Measurements from ENCODE around the gene UNC119.
A peak's percentile ranks its signal among the peaks of the same experiment; 100 is the strongest.

Gene UNC119

DNA sequence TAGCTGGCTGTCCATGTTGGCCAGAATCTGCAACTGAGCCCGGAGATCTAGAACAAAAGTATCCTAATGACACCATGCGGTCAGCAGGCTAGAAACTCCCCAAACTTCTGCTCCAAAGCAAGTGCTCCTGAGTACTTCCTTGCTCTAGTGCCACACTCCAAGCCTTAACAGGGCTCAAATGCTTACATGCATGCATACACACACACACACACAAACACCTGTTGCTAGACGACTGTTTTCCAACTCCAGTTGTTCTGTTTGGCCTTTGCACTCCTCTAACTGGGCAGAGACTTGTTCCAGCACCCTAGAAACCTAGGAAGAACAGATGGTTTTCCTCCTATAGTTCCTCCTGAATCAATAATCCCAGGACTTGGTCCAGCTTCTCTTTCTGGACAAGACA lies 32.0 kb upstream of the UNC119 start:
- Histone ChIP-seq H2AFZ (ENCODE audit: low read depth, low read length) (no peak overlapping the region), H4K20me1 (ENCODE audit: insufficient read depth, low read length) (peaks cover 16% of the 10 kb centered on the region; the same call in 1 of the 2 replicates), H3K4me2 (ENCODE audit: low read length) (no peak overlapping the region), H3K27ac (ENCODE audit: low read length) (no peak overlapping the region), H3K9me3 (ENCODE audit: insufficient read depth, low read length) (no peaks in the 10 kb centered on the region), H3K4me3 (ENCODE audit: low read length) (no peak overlapping the region), H3K9ac (ENCODE audit: low read length) (no peak overlapping the region), H3K36me3 (replicated peaks; ENCODE audit: low read depth, low read length) (peaks cover 79% of the 10 kb centered on the region), H3K4me1 (ENCODE audit: low read length) (peaks cover 16% of the 10 kb centered on the region), H3K27me3 (ENCODE audit: low read depth, low read length) (no peaks in the 10 kb centered on the region), H3K79me2 (ENCODE audit: low read length) (no peaks in the 10 kb centered on the region)
- TF ChIP-seq, protein P1, sequence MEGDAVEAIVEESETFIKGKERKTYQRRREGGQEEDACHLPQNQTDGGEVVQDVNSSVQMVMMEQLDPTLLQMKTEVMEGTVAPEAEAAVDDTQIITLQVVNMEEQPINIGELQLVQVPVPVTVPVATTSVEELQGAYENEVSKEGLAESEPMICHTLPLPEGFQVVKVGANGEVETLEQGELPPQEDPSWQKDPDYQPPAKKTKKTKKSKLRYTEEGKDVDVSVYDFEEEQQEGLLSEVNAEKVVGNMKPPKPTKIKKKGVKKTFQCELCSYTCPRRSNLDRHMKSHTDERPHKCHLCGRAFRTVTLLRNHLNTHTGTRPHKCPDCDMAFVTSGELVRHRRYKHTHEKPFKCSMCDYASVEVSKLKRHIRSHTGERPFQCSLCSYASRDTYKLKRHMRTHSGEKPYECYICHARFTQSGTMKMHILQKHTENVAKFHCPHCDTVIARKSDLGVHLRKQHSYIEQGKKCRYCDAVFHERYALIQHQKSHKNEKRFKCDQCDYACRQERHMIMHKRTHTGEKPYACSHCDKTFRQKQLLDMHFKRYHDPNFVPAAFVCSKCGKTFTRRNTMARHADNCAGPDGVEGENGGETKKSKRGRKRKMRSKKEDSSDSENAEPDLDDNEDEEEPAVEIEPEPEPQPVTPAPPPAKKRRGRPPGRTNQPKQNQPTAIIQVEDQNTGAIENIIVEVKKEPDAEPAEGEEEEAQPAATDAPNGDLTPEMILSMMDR (IDR thresholded peaks at IDR 0.05; ENCODE audit: low read depth, low read length): no peak
- no peak for TF ChIP-seq EZH2phosphoT487 (IDR thresholded peaks at IDR 0.05; ENCODE audit: low read depth)

DNA sequence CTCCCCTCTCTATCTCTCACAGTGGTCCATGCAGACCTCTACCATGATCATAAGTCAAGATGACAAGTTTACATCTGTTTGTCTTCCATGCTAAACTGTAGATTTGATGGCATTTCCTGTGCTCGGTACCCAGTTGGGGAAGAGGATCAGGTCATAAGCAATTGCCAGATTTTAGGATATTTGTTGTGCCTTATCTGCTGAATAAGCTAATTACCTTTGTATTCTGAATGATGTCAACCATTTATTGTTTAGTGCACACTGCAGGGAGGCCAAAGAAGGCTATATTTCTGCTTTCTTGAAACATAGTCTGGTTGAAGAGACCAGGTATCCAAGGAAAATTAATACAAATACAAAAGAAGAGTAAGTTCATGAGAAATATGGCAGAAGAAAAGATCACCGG lies 30.1 kb upstream of the UNC119 start:
- Histone ChIP-seq H3K4me1 (ENCODE audit: low read length) (peaks cover 28% of the 10 kb centered on the region), H3K4me3 (ENCODE audit: low read length) (no peak overlapping the region), H3K9ac (ENCODE audit: low read length) (no peak overlapping the region), H3K79me2 (ENCODE audit: low read length) (no peaks in the 10 kb centered on the region), H2AFZ (ENCODE audit: low read depth, low read length) (no peak overlapping the region), H3K4me2 (ENCODE audit: low read length) (no peak overlapping the region), H3K9me3 (ENCODE audit: insufficient read depth, low read length) (no peaks in the 10 kb centered on the region), H3K27ac (ENCODE audit: low read length) (no peak overlapping the region), H3K27me3 (ENCODE audit: low read depth, low read length) (no peaks in the 10 kb centered on the region), H4K20me1 (ENCODE audit: insufficient read depth, low read length) (peaks cover 10% of the 10 kb centered on the region; the same call in 1 of the 2 replicates), H3K36me3 (replicated peaks; ENCODE audit: low read depth, low read length) (peaks cover 86% of the 10 kb centered on the region)
- TF ChIP-seq, protein P1 (IDR thresholded peaks at IDR 0.05; ENCODE audit: low read depth, low read length): no peak
- no peak for TF ChIP-seq EZH2phosphoT487 (IDR thresholded peaks at IDR 0.05; ENCODE audit: low read depth)

DNA sequence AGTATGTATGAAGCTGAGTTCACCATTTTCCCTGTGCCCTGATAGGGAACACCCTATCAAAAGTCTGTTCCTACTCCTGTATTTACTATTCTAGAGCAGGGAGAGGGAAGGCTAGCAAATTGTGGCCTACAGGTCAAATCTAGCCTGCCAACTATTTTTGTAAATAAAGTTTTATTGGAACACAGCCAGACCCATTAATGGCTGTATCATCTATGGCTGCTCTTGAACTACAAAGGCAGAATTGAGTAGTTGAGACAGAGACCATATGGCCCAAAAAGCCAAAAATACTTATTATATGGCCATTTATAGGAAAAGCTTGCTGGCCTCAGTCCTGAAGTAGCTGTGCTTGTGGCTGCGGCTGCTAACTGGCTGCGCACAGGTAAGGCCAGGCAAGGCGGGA lies 28.5 kb upstream of the UNC119 start:
- Histone ChIP-seq H3K4me1 (ENCODE audit: low read length) (peaks cover 36% of the 10 kb centered on the region), H3K27ac (ENCODE audit: low read length) (no peak overlapping the region), H3K4me3 (ENCODE audit: low read length) (no peak overlapping the region), H3K4me2 (ENCODE audit: low read length) (no peak overlapping the region), H4K20me1 (ENCODE audit: insufficient read depth, low read length) (peaks cover 10% of the 10 kb centered on the region; the same call in 1 of the 2 replicates), H3K79me2 (ENCODE audit: low read length) (no peaks in the 10 kb centered on the region), H3K9me3 (ENCODE audit: insufficient read depth, low read length) (no peaks in the 10 kb centered on the region), H3K9ac (ENCODE audit: low read length) (no peak overlapping the region), H3K27me3 (ENCODE audit: low read depth, low read length) (no peaks in the 10 kb centered on the region), H3K36me3 (replicated peaks; ENCODE audit: low read depth, low read length) (peaks cover 82% of the 10 kb centered on the region), H2AFZ (ENCODE audit: low read depth, low read length) (no peak overlapping the region)
- no peak for TF ChIP-seq EZH2phosphoT487 (IDR thresholded peaks at IDR 0.05; ENCODE audit: low read depth)
- TF ChIP-seq, protein P1 (IDR thresholded peaks at IDR 0.05; ENCODE audit: low read depth, low read length): no peak

DNA sequence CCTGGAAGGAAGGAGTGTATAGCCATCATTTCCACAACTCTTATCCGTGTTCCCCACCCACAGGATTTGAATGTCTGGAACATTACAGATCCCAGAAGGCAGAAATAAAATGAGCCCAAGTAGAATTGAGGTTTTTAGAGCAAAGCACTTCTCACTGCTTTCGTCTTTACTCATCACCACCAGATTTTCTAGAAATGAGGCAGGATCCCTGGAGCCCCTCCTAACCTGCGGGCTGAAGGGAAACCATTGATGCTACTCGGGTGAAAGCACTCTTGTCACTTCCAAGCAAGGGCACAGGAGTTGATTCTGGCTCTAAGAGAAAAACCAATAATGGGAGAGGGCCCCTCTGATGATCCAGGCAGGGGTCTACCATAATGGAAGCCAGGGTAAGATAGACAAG lies 27.1 kb upstream of the UNC119 start:
- no peak overlapping the region for H3K9ac ChIP-seq (ENCODE audit: low read length)
- H3K27me3 ChIP-seq (ENCODE audit: low read depth, low read length): no peaks in the 10 kb centered on the region
- H4K20me1 ChIP-seq (ENCODE audit: insufficient read depth, low read length): peaks cover 10% of the 10 kb centered on the region; the same call in 1 of the 2 replicates
- H3K79me2 ChIP-seq (ENCODE audit: low read length): no peaks in the 10 kb centered on the region
- peaks cover 81% of the 10 kb centered on the region for H3K36me3 ChIP-seq (replicated peaks; ENCODE audit: low read depth, low read length)
- H3K9me3 ChIP-seq (ENCODE audit: insufficient read depth, low read length): no peaks in the 10 kb centered on the region
- H3K27ac ChIP-seq (ENCODE audit: low read length): peak overlapping the region; percentile 38
- TF ChIP-seq, protein P1 (IDR thresholded peaks at IDR 0.05; ENCODE audit: low read depth, low read length): no peak
- no peak for TF ChIP-seq EZH2phosphoT487 (IDR thresholded peaks at IDR 0.05; ENCODE audit: low read depth)
- peaks cover 39% of the 10 kb centered on the region for H3K4me1 ChIP-seq (ENCODE audit: low read length)
- H2AFZ ChIP-seq (ENCODE audit: low read depth, low read length): no peak overlapping the region
- H3K4me3 ChIP-seq (ENCODE audit: low read length): peak overlapping the region; percentile 9; the same call in 1 of the 2 replicates
- peak overlapping the region; percentile 55 for H3K4me2 ChIP-seq (ENCODE audit: low read length)

All from OCI-LY3 (cell line).